Fibroblast of gingiva (primary cell): ENCODE measurements around the gene ADCY2.
"Not testable (repeated sequence)": the region's sequence is repeated elsewhere in the genome, so short reads cannot be mapped to it uniquely, and the experiment has no call there.

Source experiments
- DNase-seq: peaks from one replicate; pipeline ENCODE4 v3.0.0-alpha.2; 2011; ENCODE audit warnings: low read depth

Gene ADCY2

GRCh38 chr5:7395432-7395946 lies 449 bp upstream of the ADCY2 start:
- DNase-seq, result no peak

- DNase-seq, result no peak
Measured at GRCh38 chr5:7396713-7397454, 946 bp downstream of the ADCY2 start.

- DNase-seq, result no peak
Measured at GRCh38 chr5:7397937-7398336, 2.0 kb downstream of the ADCY2 start.

- DNase-seq, result no peak
Measured at GRCh38 chr5:7398596-7399280, 2.8 kb downstream of the ADCY2 start.

GRCh38 chr5:7405277-7405676 lies 9.3 kb downstream of the ADCY2 start:
- no peak for DNase-seq

- no peak for DNase-seq
Measured at GRCh38 chr5:7410936-7411511, 15.1 kb downstream of the ADCY2 start.

- DNase-seq, result no peak
Measured at GRCh38 chr5:7412409-7412808, 16.5 kb downstream of the ADCY2 start.

GRCh38 chr5:7415123-7415522 lies 19.2 kb downstream of the ADCY2 start:
- no peak for DNase-seq

- DNase-seq, result no peak
Measured at GRCh38 chr5:7415587-7416535, 19.9 kb downstream of the ADCY2 start.

GRCh38 chr5:7418276-7418675 lies 22.3 kb downstream of the ADCY2 start:
- no peak for DNase-seq

- DNase-seq, result no peak
Measured at GRCh38 chr5:7419367-7419766, 23.4 kb downstream of the ADCY2 start.

GRCh38 chr5:7419846-7420245 lies 23.9 kb downstream of the ADCY2 start:
- no peak for DNase-seq

- DNase-seq, result no peak
Measured at GRCh38 chr5:7420510-7421280, 24.8 kb downstream of the ADCY2 start.

- no peak for DNase-seq
Measured at GRCh38 chr5:7422316-7423106, 26.6 kb downstream of the ADCY2 start.

- DNase-seq, result not testable (repeated sequence)
Measured at GRCh38 chr5:7423231-7423630, 27.3 kb downstream of the ADCY2 start.

GRCh38 chr5:7425830-7426229 lies 29.9 kb downstream of the ADCY2 start:
- no peak for DNase-seq

GRCh38 chr5:7426284-7426683 lies 30.3 kb downstream of the ADCY2 start:
- no peak for DNase-seq

GRCh38 chr5:7434914-7435313 lies 39.0 kb downstream of the ADCY2 start:
- no peak for DNase-seq

- DNase-seq, result no peak
Measured at GRCh38 chr5:7435503-7435902, 39.6 kb downstream of the ADCY2 start.

- no peak for DNase-seq
Measured at GRCh38 chr5:7436521-7436920, 40.6 kb downstream of the ADCY2 start.
